Prostate gland (tissue), 2 donors: ENCODE data around the gene RAP2C. TPM values are rescaled to one million over a fixed set of nuclear protein-coding genes. Genes with fewer than 3 reads are reported as not detected.
"Not testable (repeated sequence)": the region's sequence is repeated elsewhere in the genome, so short reads cannot be mapped to it uniquely, and the experiment has no call there.

ENCODE experiments used
- DNase-seq: peaks from one replicate; pipeline ENCODE4 v3.0.0-alpha.2; 2019; ENCODE audit warnings: low spot score
- H3K27ac ChIP-seq, 2 donors: fragments of 200-600 bp; sonication (generic); 2 replicates each; pipeline ENCODE4 v1.5.1; 2017 to 2019
- H3K27me3 ChIP-seq: fragments of 200-600 bp; sonication (generic); replicated peaks from 2 replicates; pipeline ENCODE4 v1.5.1; 2019; ENCODE audit not compliant: insufficient read depth
- H3K36me3 ChIP-seq, 2 donors: fragments of 200-600 bp; sonication (generic); 1 replicate in 1 of 2; 2 replicates in 1 of 2; pipeline versions ENCODE4 v1.5.1 to v1.8.1; 2017 to 2019
- H3K4me1 ChIP-seq: fragments of 200-600 bp; sonication (generic); replicated peaks from 2 replicates; pipeline ENCODE4 v1.5.1; 2019
- H3K4me3 ChIP-seq, 2 donors: fragments of 200-600 bp; sonication (generic); 2 replicates each; pipeline ENCODE4 v1.5.1; 2017 to 2019
- H3K9me3 ChIP-seq: fragments of 200-600 bp; sonication (generic); 2 replicates; pipeline ENCODE4 v1.5.1; 2017
- CTCF ChIP-seq, 4 experiments: fragments of 200-600 bp in 2 of 4; fragments of 450-650 bp in 2 of 4; sonication (generic) in 2 of 4; IDR thresholded peaks; 1 replicate in 3 of 4; 2 replicates in 1 of 4; pipeline ENCODE4 v1.5.1; 2016 to 2019; ENCODE audit warnings: antibody characterized with exemption in 4 of 4, mild to moderate bottlenecking in 2 of 4, moderate library complexity in 2 of 4
- POLR2A ChIP-seq: fragments of 450-650 bp; IDR thresholded peaks from one replicate; pipeline ENCODE4 v1.6.1; 2016; ENCODE audit warnings: antibody characterized with exemption, mild to moderate bottlenecking
- POLR2AphosphoS5 ChIP-seq: sonication (generic); formaldehyde crosslinking; IDR thresholded peaks from one replicate; pipeline ENCODE4 v1.6.1; 2017; ENCODE audit warnings: antibody characterized with exemption
- WGBS: methylation state at CpG from one replicate; pipeline ENCODE4 v1.1.5; 2018; 5-methylcytosine and 5-hydroxymethylcytosine counted together
- intact Hi-C: fragments of 100-400 bp; cut with DNase I; formaldehyde crosslinking; loops from one replicate; pipeline ENCODE4 v1.14.2; 2022
- total RNA-seq, 2 donors: library from RNA; depleted of rRNA; stranded (reverse); fragments of >200 nt; gene quantifications; one replicate each; pipeline ENCODE4 v1.1.0, GENCODE V29; 2016

The RAP2C gene
- total RNA-seq, 2 donors from 2014 or later, result 9.2 to 19.0 TPM

GRCh38 chrX:132165651-132166050, 53.6 kb downstream of the RAP2C start:
- Histone ChIP-seq H3K27me3 (no peaks in the 10 kb centered on the region), H3K4me3 (no peak overlapping the region), H3K9me3 (no peaks in the 10 kb centered on the region), H3K27ac (no peak overlapping the region), H3K36me3 (no peaks in the 10 kb centered on the region), H3K4me1 (no peaks in the 10 kb centered on the region)
- no peak for TF ChIP-seq POLR2A
- no peak for TF ChIP-seq CTCF (IDR thresholded peaks at IDR 0.05)
- TF ChIP-seq POLR2AphosphoS5, result no peak
- intact Hi-C loops, result no loop called here
- DNase-seq, result no peak

GRCh38 chrX:132165005-132165404, 54.2 kb downstream of the RAP2C start:
- intact Hi-C loops, result no loop called here
- Histone ChIP-seq H3K4me3 (no peak overlapping the region), H3K27ac (no peak overlapping the region), H3K4me1 (no peaks in the 10 kb centered on the region), H3K9me3 (no peaks in the 10 kb centered on the region), H3K27me3 (no peaks in the 10 kb centered on the region), H3K36me3 (no peaks in the 10 kb centered on the region)
- no peak for TF ChIP-seq POLR2AphosphoS5
- no peak for TF ChIP-seq CTCF (IDR thresholded peaks at IDR 0.05)
- no peak for TF ChIP-seq POLR2A
- no peak for DNase-seq

GRCh38 chrX:132163094-132163493, 56.2 kb downstream of the RAP2C start:
- H3K36me3 ChIP-seq, H3K9me3 ChIP-seq, H3K4me3 ChIP-seq, DNase-seq, H3K4me1 ChIP-seq, H3K27ac ChIP-seq, H3K27me3 ChIP-seq, intact Hi-C loops: not testable (repeated sequence)
- WGBS, result 80% methylated on average over 1 of the region's 3 CpGs

- Histone ChIP-seq H3K9me3 (no peaks in the 10 kb centered on the region), H3K4me3 (no peak overlapping the region), H3K27ac (no peak overlapping the region), H3K36me3 (no peaks in the 10 kb centered on the region), H3K4me1 (no peaks in the 10 kb centered on the region), H3K27me3 (no peaks in the 10 kb centered on the region)
- TF ChIP-seq POLR2AphosphoS5, result no peak
- no peak for TF ChIP-seq CTCF (IDR thresholded peaks at IDR 0.05)
- TF ChIP-seq POLR2A, result no peak
- 80% methylated on average over 4 of the region's 4 CpGs for whole genome bisulfite sequencing
- intact Hi-C loops, result no loop called here
- DNase-seq, result no peak
These were observed 66.1 kb downstream of the RAP2C start for GRCh38 chrX:132153166-132153565.

Other genes starting within 250 kb of the RAP2C start
- gene STK26, start 196.1 kb downstream of the RAP2C start, total RNA-seq, result 10 to 100 TPM; 11.0 to 12.9 TPM
- not detected for gene FRMD7, start 91.4 kb downstream of the RAP2C start, total RNA-seq